GM18951 (cell line): ENCODE data around the gene TIMELESS.
A peak's percentile ranks its signal among the peaks of the same experiment; 100 is the strongest.

ENCODE experiments used
- POLR2A ChIP-seq: IDR thresholded peaks from 4 replicates; pipeline ENCODE4 v1.6.1; 2011; ENCODE audit warnings: mild to moderate bottlenecking; ENCODE audit not compliant: insufficient read length, insufficient read depth; ENCODE audit errors: extremely low read depth
- in situ Hi-C: fragments of 300-500 bp; cut with MboI; formaldehyde crosslinking; loops from one replicate; pipeline ENCODE4 v1.12.0; 2022; ENCODE audit warnings: low sequenced_read_pairs, mixed read lengths, inconsistent platforms; ENCODE audit not compliant: unreplicated experiment

The TIMELESS gene

DNA sequence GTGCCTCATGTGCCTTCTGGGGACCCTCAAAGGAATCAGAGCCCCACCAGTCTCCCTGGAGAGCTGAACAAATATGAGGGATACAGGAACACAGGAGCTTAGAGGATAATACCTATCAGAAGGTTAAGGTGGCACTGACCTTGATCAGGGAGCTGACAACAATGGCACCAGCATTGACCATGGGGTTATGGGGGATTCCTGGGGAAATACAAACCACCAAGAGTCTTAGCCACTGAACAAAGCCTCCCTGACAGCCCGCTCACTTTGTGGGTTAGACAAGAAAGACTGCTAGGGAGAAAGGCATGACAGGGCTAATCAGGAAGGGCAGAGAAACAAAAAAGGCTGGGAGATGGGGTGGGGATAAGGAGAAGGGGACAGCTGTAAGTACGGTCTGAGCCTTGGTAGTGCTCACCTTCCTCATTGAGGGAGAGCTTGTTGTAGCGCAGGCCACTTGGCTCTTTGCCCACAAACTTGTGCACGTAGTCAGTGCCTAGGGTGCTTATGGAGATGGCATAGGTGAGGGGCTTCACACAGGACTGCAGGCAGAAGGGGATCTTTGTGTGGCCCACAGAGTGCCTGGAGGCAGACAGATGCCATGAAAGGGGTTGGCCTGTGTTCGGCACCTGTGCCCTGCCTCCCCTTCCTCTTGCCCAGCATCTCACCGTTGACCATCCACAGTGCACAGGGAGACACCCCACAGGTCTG is 28.4 kb upstream of the TIMELESS start:
- no peak for TF ChIP-seq POLR2A
- in situ Hi-C loops = no loop called here

DNA sequence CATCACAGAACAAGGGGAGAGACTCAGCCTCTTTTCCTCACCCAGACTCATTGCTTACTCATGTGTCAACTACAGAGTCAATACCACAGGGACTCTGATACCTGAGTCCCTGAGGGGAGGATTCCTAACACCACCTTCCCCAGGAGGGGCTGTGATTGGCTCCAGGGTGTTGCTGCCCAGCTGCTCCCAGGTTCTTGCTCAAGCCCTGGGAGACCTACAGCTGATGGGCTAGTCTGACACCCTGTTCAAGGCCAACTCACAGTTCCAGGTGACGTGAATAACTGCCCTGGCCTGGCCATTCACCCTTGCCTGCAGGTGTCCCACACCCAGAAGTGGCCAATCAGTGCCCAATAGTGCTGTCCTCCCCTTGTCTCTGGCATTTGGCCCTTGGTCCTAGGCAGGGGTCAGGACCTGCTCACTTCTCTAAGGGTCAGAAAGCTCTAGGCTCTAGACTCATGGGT is 27.8 kb upstream of the TIMELESS start:
- in situ Hi-C loops = no loop called here

DNA sequence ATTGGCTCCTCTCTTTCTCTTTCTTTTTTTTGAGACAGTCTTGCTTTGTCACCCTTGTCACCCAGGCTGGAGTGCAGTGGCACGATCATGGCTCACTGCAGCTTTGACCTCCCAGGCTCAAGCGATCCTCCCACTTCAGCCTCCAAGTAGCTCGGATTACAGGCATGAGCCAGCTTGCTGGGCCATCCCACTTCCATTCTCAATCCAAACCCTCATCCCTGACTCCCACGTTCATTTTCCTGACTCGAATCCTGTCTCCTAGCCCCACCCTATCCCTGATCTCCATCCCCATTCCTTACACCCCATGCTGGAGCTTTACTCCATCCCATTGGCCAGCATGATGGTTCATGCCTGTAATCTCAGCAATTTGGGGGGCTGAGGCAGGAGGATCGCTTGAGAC is 26.9 kb upstream of the TIMELESS start:
- in situ Hi-C loops = no loop called here

More for the DNA sequence above, 27.8 kb upstream of the TIMELESS start:
- no peak for TF ChIP-seq POLR2A

DNA sequence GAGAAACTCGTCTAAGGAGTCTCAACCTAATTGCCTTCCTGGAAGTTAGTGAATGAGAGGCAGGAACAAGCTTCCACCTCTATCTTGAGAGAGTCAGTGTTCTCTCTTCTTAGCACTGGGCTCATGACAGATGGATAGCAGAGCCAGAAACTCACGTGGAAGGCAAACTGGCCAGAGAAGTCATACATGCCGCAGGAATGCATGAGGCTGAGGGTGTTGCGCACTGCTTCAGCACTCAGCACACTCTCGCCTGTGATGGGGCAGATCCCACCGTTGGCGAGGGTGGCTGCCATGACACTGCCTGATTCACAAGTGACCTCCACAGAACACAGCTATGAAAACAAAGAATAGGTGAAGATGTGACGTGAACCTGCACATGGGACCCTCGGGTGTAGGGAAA is 25.2 kb upstream of the TIMELESS start:
- in situ Hi-C loops = no loop called here
- TF ChIP-seq POLR2A = no peak

More for the DNA sequence above, 26.9 kb upstream of the TIMELESS start:
- no peak for TF ChIP-seq POLR2A

DNA sequence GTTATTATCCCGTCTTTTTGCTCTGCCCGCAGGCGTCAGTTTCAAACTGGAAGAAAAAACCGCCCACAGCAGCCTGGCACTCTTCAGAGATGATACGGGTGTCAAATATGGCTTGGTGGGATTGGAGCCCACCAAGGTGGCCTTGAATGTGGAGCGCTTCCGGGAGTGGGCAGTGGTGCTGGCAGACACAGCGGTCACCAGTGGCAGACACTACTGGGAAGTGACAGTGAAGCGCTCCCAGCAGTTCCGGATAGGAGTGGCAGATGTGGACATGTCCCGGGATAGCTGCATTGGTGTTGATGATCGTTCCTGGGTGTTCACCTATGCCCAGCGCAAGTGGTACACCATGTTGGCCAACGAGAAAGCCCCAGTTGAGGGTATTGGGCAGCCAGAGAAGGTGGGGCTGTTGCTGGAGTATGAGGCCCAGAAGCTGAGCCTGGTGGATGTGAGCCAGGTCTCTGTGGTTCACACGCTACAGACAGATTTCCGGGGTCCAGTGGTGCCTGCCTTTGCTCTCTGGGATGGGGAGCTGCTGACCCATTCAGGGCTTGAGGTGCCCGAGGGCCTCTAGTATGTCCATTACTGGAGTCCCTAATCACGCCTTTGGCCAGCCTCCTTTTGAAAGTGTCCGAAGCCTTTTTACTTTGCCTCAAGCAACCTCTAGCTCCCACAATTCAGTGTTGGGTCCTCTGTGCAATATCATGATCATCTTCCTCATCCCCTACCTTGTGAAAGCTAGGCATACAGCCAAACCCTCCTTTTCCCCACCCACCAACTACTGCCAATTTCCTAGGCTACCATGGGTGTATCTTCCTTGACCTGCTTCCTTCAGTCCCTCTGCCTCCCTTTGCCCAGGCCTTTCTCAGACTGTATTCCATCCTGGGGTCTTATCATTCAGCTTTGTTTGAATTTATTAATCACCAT is 20.0 kb upstream of the TIMELESS start:
- in situ Hi-C loops = loop anchor here (10.0 kb wide), 1 partner anchor 274 kb away; no protein-coding TSS in a partner anchor
- TF ChIP-seq POLR2A = no peak

DNA sequence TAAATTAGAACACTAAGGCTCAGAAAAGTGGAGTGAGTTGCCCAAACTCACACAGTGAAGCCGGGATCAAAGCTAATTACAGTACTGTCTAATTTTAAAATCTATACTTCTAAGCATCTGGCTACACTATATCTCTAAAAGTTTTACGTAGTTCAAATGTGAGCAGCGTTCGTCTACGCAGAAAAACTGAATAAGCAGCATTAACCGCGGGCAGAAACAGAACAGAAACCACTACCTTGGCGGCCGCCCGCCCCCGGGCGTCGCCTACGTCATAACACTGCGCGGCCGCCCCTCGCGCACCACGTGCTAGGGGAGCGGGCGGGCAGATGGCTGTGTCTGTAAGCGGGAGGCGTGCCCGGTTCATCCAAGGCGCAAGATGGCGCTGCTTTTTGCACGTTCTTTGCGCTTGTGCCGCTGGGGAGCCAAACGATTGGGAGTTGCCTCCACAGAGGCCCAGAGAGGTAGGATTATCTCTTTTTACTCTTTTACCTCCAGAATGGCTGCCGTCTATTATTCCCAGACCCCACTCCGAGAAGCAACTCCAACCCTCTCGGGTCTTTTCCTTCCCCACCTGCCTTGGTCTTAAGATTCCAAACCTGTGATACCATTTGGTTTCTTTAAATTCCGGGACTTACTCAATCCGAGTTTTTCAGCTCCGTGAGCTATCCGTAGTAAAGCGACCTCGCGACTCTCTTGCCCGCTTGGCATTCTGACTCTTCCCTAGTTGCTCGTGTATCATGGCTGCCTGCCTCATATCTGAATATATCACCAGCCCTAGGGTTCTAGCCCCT is 19.2 kb upstream of the TIMELESS start, which contains the start of gene SPRYD4:
Gene SPRYD4 (plus strand): TSS at position 363 of the 791 bp plus-strand sequence. CDS start 14 bp downstream, at position 377.
- in situ Hi-C loops = loop anchor here (10.0 kb wide), 1 partner anchor 274 kb away; no protein-coding TSS in a partner anchor
- peak; percentile 95 for TF ChIP-seq POLR2A

DNA sequence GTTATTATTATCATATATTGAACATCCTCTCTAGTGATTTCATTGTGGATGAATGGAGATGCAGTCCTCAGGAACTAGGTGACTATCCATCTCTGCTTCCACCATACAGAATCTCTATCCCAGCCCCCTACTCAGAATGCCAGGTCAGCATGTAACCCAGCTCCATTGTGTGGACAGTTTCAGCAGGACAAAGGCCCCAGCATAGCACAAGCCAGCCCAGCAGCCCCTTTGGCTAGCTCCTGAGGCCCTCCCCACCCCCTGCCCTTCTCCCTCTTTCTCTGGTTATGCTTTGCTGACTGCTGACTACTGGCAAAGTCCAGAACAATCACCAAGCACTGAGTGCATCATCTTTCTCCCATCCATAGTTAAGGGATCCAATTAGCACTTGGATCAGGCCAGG is 13.3 kb upstream of the TIMELESS start:
- in situ Hi-C loops = loop anchor here (5.0 to 10.0 kb wide), 2 partner anchors 155 to 268 kb away; no protein-coding TSS in a partner anchor
- no peak for TF ChIP-seq POLR2A

DNA sequence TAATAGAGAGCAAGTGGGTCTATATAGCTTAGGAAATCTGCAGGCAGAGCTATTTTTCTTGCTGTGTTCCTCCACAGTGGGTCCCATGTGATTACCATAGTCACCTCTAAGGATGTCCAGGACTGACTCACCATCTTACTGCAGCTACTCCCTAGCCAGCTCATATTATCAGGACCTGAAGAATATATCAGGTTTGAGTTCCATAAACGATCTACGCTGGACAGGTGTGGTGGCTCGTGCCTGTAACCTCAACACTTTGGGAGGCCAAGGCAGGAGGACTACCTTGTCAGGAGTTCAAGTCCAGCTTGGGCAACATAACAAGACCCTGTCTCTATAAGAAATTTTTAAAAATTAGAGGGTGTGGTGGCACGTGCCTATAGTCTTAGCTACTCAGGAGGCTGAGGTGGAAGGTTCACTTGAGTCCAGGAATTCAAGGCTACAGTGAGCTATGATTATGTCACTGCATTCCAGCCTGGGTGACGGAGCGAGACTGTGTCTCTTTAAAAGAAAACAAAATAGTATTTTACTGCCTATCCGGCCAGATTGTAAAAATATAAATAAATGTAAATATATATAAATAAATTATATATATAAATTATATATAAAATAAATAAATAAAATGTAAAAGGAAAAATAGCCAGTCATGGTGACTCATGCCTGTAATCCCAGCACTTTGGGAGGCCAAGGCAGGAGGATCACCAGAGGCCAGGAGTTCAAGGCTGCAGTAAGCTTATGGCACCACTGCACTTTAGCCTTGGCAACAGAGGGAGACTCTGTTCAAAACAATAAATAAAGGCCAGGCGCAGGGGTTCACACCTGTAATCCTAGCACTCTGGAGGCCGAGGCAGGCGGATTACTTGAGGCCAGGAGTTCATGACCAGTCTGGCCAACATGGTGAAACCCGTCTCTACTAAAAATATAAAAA is 12.3 kb upstream of the TIMELESS start:
- TF ChIP-seq POLR2A = no peak
- in situ Hi-C loops = loop anchor here (5.0 to 10.0 kb wide), 2 partner anchors 154 to 267 kb away; no protein-coding TSS in a partner anchor

DNA sequence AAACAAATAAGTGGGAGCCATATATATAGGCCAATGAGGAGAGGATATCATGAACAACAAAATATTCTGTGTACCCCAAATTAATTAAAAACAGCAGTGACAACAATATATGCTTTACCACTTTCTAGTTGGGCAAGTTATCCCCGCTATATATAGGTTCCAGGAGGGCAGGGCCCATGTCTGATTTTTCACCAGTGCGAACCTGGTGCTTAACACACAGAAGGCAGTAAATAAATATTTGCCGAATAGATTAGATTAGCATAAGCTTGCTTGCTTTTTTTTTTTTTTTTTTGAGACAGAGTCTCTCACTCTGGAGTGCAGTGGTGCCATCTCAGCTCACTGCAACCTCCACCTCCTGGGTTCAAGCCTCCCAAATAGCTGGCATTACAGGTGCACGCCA is 8.6 kb upstream of the TIMELESS start:
- no peak for TF ChIP-seq POLR2A
- in situ Hi-C loops = no loop called here

DNA sequence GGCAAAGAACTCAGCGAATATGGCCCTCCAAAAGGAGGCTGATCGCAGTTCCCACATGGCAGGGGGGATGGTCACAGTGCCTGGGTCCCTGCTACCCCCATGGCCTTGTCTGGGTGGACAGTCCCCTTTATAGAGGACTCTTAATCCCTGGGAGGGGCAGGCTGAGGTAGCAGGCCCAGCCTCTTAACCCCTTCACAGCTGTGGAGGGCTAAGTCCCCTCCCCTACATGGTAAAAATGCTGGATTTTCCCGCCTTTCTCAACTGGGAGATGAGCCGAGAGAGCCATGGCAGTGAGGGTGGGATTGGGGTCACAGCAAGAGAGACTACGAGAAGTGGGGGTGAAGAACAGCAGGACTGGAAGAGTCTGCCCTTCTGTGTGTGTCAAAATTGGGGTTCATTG is 5.3 kb upstream of the TIMELESS start, which contains the start of gene MIP:
Gene MIP (minus strand): TSS at position 101 of the 400 bp plus-strand sequence. CDS start 44 bp downstream, at position 57.
- in situ Hi-C loops = no loop called here
- TF ChIP-seq POLR2A = no peak

DNA sequence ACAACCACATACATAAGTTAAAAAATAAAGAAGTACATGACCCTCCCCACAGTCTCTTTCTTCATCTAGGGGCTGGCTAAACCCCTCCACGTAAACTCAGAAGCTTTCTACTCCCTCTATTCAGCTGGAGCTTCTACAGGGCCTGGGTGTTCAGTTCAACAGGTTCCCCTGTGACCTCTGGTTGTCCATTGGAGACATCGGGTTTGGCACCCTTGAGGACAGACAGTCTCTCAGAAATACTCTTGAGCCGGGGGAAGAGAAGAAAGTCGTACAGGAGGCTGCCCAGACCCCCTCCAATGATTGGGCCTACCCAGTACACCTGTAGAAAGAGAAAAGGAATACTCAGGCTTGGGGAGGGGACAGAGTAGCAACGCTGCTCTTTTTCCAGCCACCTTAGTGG is 1.9 kb upstream of the TIMELESS start:
- no peak for TF ChIP-seq POLR2A
- in situ Hi-C loops = no loop called here
